Common myeloid progenitor, CD34-positive (primary cell): ENCODE data around the gene VSTM4.

Source experiments
- CTCF ChIA-PET: fragments of 350-600 bp; sonication (Branson Sonifier 250); formaldehyde crosslinking; loops from one replicate; lab custom pipeline; 2021; ENCODE audit warnings: antibody characterized with exemption; lab: Charles Lee
- POLR2A ChIA-PET: fragments of 350-600 bp; sonication (Branson Sonifier 250); formaldehyde crosslinking; loops from one replicate; lab custom pipeline; 2021; ENCODE audit warnings: antibody characterized with exemption; lab: Charles Lee
- DNase-seq, 3 donors: peaks; one replicate each; pipeline versions ENCODE4 v3.0.0 to v3.0.0-alpha.2; 2013
- H3K27ac ChIP-seq, 2 experiments: 1 replicate in 1 of 2; 2 replicates in 1 of 2; pipeline ENCODE4 v1.7.0; 2013; ENCODE audit warnings: inconsistent platforms in 2 of 2, low read length in 2 of 2, mild to moderate bottlenecking in 2 of 2, low read depth in 1 of 2, moderate library complexity in 1 of 2; ENCODE audit not compliant: severe bottlenecking in 2 of 2, insufficient read depth in 1 of 2, poor library complexity in 1 of 2
- H3K27me3 ChIP-seq, 5 experiments: replicated peaks in 2 of 5; 1 replicate in 3 of 5; 2 replicates in 2 of 5; pipeline versions ENCODE4 v1.6.1 to v1.7.0; 2013; ENCODE audit warnings: low read length in 4 of 5, mild to moderate bottlenecking in 2 of 5, moderate library complexity in 2 of 5, inconsistent platforms in 1 of 5; ENCODE audit not compliant: insufficient read depth in 5 of 5, control insufficient read depth in 4 of 5
- H3K36me3 ChIP-seq, 4 experiments: 1 replicate in 2 of 4; 2 replicates in 2 of 4; pipeline versions ENCODE4 v1.6.1 to v1.7.0; 2013; ENCODE audit warnings: low read length in 3 of 4, control low read depth in 1 of 4, mild to moderate bottlenecking in 1 of 4; ENCODE audit not compliant: control insufficient read depth in 4 of 4, insufficient read depth in 4 of 4
- H3K4me1 ChIP-seq, 4 experiments: 1 replicate in 3 of 4; 2 replicates in 1 of 4; pipeline versions ENCODE4 v1.6.1 to v1.7.1; 2013; ENCODE audit warnings: low read length in 3 of 4, mild to moderate bottlenecking in 3 of 4, control low read depth in 1 of 4, inconsistent platforms in 1 of 4, moderate library complexity in 1 of 4; ENCODE audit not compliant: control insufficient read depth in 4 of 4, insufficient read depth in 4 of 4; ENCODE audit errors: control extremely low read depth in 1 of 4
- H3K4me3 ChIP-seq, 7 experiments: 1 replicate in 4 of 7; 2 replicates in 3 of 7; pipeline versions ENCODE4 v1.5.1 to v1.7.0; 2013; ENCODE audit warnings: mild to moderate bottlenecking in 7 of 7, low read length in 6 of 7, moderate library complexity in 6 of 7, inconsistent platforms in 2 of 7, low read depth in 2 of 7, control low read depth in 1 of 7; ENCODE audit not compliant: insufficient read depth in 4 of 7, control insufficient read depth in 1 of 7; ENCODE audit errors: extremely low read depth in 1 of 7
- H3K9me3 ChIP-seq, 5 experiments: 1 replicate in 4 of 5; 2 replicates in 1 of 5; pipeline versions ENCODE4 v1.6.1 to v1.7.1; 2013; ENCODE audit warnings: low read length in 4 of 5, mild to moderate bottlenecking in 2 of 5, inconsistent platforms in 1 of 5, low read depth in 1 of 5, moderate library complexity in 1 of 5; ENCODE audit not compliant: control insufficient read depth in 4 of 5, insufficient read depth in 2 of 5; ENCODE audit errors: control extremely low read depth in 1 of 5
- WGBS: methylation state at CpG from one replicate; pipeline ENCODE4 v1.1.5; 2013; ENCODE audit not compliant: insufficient coverage; 5-methylcytosine and 5-hydroxymethylcytosine counted together

The VSTM4 gene

DNA sequence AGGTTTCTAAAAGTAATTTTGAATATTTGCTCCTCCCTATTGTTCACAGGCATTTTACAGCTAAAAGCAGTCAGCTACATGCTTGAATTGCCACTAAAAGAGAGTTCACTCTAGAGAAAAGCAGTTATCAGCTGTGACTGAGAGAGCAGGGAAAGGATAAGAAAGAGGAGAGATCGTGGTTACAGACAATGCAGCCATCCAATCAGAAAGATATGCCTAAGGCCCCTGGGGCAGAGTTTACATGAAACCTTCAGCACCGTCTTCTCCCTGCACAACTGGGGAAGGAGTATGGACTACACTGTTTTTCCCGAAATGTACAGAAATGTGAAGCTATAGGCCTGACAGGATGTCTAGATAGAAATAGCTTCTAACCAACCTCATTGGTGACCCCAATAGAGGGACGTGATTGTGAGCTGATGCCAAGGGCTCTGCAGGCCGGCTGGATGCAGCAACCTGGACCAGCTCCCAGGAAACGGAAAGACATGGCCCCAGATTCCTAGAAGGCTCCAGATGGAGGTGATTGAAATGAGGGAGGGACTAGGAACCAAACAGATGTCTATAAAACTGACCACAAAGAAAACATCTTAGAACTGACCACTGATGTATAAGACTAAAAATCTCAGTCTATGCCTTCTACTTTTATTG is 3.2 kb upstream of the VSTM4 start:
- no peak for DNase-seq
- CTCF ChIA-PET = no interaction called here
- H3K36me3 ChIP-seq = no peaks in the 10 kb centered on the region
- WGBS = 87% methylated on average over 3 of the region's 6 CpGs
- H3K27me3 ChIP-seq = peaks cover 0 to 18% (median 6%) of the 10 kb centered on the region in 5 experiments
- no peaks in the 10 kb centered on the region for H3K9me3 ChIP-seq
- H3K27ac ChIP-seq = no peak overlapping the region
- POLR2A ChIA-PET = interaction anchor here (0.6 kb wide), 1 partner anchor 43 kb away, joined by 3 read pairs; no protein-coding TSS in a partner anchor
- no peak overlapping the region for H3K4me3 ChIP-seq
- H3K4me1 ChIP-seq = peaks cover 0 to 9% (median 4%) of the 10 kb centered on the region in 4 experiments

DNA sequence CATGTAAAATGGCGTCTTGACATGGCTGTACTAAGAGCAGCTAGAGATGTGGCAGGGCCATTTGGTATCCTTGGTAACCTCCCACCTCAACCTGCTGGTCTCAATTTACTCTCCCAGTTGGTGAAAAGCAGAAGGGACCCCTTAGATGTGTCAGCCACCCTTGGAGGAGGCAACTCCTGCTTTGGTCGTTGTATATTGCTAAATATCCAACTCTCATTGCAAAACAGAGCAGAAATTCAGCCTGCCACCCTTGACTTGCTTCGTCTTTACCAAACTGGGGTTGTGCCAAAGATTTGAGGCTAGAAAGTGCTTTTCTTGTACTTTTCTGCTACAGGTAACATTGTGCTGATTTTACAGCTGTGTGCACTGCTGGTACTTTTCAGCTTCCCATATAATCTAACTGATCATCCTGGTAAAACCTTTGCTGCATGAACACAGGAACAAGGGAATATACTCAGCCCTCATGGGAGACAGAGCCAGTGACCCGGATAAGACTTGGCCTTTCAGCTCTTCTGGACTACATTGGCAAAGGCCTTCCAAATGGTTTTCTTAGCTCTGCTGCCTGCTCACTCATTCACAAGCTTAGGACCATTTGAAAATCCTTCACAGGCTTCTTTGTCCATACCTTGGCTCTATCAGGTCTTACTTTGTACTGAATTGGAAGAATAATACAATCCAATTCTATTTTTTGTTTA is 2.2 kb upstream of the VSTM4 start:
- no peaks in the 10 kb centered on the region for H3K9me3 ChIP-seq
- ChIA-PET CTCF (interaction anchor here (1.0 kb wide), 1 partner anchor 46 kb away, joined by 3 read pairs; no protein-coding TSS in a partner anchor), POLR2A (no interaction called here)
- peaks cover 0 to 9% (median 4%) of the 10 kb centered on the region in 4 experiments for H3K4me1 ChIP-seq
- peaks cover 0 to 18% (median 9%) of the 10 kb centered on the region in 5 experiments for H3K27me3 ChIP-seq
- no peak overlapping the region for H3K27ac ChIP-seq
- no peaks in the 10 kb centered on the region for H3K36me3 ChIP-seq
- DNase-seq = no peak
- 96% methylated on average over 3 of the region's 4 CpGs for WGBS
- no peak overlapping the region for H3K4me3 ChIP-seq

GRCh38 chr10:49116509-49117375 is 1.4 kb upstream of the VSTM4 start:
- ChIA-PET CTCF (interaction anchor here (1.0 to 1.1 kb wide), 2 partner anchors 46 to 291 kb away, joined by 3 read pairs; no protein-coding TSS in a partner anchor), POLR2A (no interaction called here)
- H3K27me3 ChIP-seq = peaks cover 0 to 18% (median 9%) of the 10 kb centered on the region in 5 experiments
- DNase-seq = no peak
- peaks cover 0 to 9% (median 4%) of the 10 kb centered on the region in 4 experiments for H3K4me1 ChIP-seq
- 99% methylated on average over 5 of the region's 5 CpGs for WGBS
- H3K9me3 ChIP-seq = no peaks in the 10 kb centered on the region
- no peak overlapping the region for H3K27ac ChIP-seq
- H3K36me3 ChIP-seq = no peaks in the 10 kb centered on the region
- no peak overlapping the region for H3K4me3 ChIP-seq

GRCh38 chr10:49115796-49116508 is 630 bp upstream of the VSTM4 start:
- peak in 2 of 3 donors; percentile 24 to 35 for DNase-seq

DNA sequence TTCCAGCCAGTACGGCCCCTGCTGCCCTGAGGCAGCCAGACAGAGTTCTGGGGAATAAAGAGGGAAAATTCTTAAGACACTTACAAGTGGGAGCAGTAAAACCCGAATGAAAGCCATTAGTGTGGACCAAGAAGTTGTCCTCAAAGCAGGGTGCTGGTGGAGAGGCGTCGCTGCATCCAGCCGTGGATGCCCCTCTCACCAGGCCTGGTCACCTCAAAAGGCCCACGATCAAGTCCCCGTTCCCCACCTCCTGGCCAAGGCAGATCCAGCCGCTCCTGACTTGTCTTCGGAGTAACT is 656 bp downstream of the VSTM4 start:
- CTCF ChIA-PET = interaction anchor here (2.3 kb wide), 1 partner anchor 34 kb away, joined by 8 read pairs; no protein-coding TSS in a partner anchor
- WGBS = 80% methylated on average over 4 of the region's 9 CpGs
- no peak for DNase-seq
- Histone ChIP-seq H3K4me1 (peaks cover 0 to 9% (median 4%) of the 10 kb centered on the region in 4 experiments), H3K27me3 (peaks cover 0 to 20% (median 9%) of the 10 kb centered on the region in 5 experiments), H3K36me3 (no peaks in the 10 kb centered on the region), H3K27ac (no peak overlapping the region), H3K4me3 (peak overlapping the region; percentile 28 to 79 (median 58)), H3K9me3 (no peaks in the 10 kb centered on the region)
- POLR2A ChIA-PET = no interaction called here

More at GRCh38 chr10:49115796-49116508, 630 bp upstream of the VSTM4 start:
- 79% methylated on average over 10 of the region's 14 CpGs for WGBS
- CTCF ChIA-PET = interaction anchor here (1.1 kb wide), 1 partner anchor 292 kb away, joined by 3 read pairs; no protein-coding TSS in a partner anchor
- Histone ChIP-seq H3K9me3 (no peaks in the 10 kb centered on the region), H3K27me3 (peaks cover 0 to 18% (median 9%) of the 10 kb centered on the region in 5 experiments), H3K4me1 (peaks cover 0 to 9% (median 4%) of the 10 kb centered on the region in 4 experiments), H3K4me3 (peak overlapping the region in 5 of 7 experiments; percentile 4 to 79 (median 13)), H3K27ac (no peak overlapping the region), H3K36me3 (no peaks in the 10 kb centered on the region)
- POLR2A ChIA-PET = no interaction called here

DNA sequence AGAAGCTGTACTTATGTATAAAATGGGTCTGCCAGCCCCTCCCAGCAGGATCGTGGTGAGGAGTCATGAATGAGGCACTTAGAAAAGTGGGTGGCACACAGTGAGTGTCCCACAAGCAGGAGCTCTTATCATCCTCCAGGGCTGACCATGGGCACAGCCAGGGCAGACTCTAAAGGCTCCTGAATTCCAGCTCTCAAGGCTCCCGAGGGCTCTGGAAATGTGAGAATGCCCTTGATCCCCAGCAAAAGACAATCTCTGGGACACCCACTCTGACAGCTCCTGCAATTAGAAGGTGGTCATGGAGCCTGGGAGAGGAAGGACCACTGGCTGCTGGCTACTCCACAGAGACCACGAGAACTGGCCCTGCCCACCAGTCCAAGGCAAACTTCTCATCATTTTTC is 1.6 kb downstream of the VSTM4 start:
- Histone ChIP-seq H3K4me3 (no peak overlapping the region), H3K36me3 (no peaks in the 10 kb centered on the region), H3K27ac (no peak overlapping the region), H3K4me1 (peaks cover 0 to 9% (median 4%) of the 10 kb centered on the region in 4 experiments), H3K27me3 (peaks cover 0 to 21% (median 9%) of the 10 kb centered on the region in 5 experiments), H3K9me3 (no peaks in the 10 kb centered on the region)
- DNase-seq = peak in 2 of 3 donors; percentile 8
- WGBS = 97% methylated on average over 3 of the region's 3 CpGs
- CTCF ChIA-PET = interaction anchor here (1.1 to 2.3 kb wide), 2 partner anchors 10 to 33 kb away, joined by 5 to 8 read pairs; no protein-coding TSS in a partner anchor
- POLR2A ChIA-PET = no interaction called here
